C4-2B (cell line): ENCODE results near the gene MAN2A1.

Source experiments
- CTCF ChIP-seq: fragments of 450-650 bp; conservative IDR thresholded peaks from 2 replicates; pipeline ENCODE4 v1.5.1; 2017; ENCODE audit warnings: mild to moderate bottlenecking
- ZFX ChIP-seq: fragments of 450-650 bp; IDR thresholded peaks from 2 replicates; pipeline ENCODE4 v1.6.1; 2017

GRCh38 chr5:109899163-109899535, 209.4 kb downstream of the MAN2A1 start:
- TF ChIP-seq CTCF (no peak), ZFX (no peak)
